Measurements from ENCODE around the gene PAGE2. TPM values are rescaled to one million over a fixed set of nuclear protein-coding genes. Genes with fewer than 3 reads are reported as not detected.

The PAGE2 gene
- not detected in 5 replicates for total RNA-seq (2022; extraction: Qiagen RNA extraction; ENCODE audit: low read depth)

GRCh38 chrX:55088795-55089489, at the start of gene PAGE2:
Gene PAGE2, plus strand, starts transcription at chrX:55089018. Its CDS starts 1,003 bp downstream, at chrX:55090021.

GRCh38 chrX:55074851-55075467, 13.9 kb upstream of the PAGE2 start, which contains the start of gene PAGE2B:
Gene PAGE2B, plus strand, starts transcription at chrX:55075030. Its CDS starts 1,012 bp downstream, at chrX:55076042.

Other genes with a start within 250 kb of the PAGE2 start
- gene TRO, start 168.2 kb upstream of the PAGE2 start, total RNA-seq (2022; extraction: Qiagen RNA extraction; ENCODE audit: low read depth), result 0.46 to 0.89 TPM (median 0.58 TPM) in 5 replicates
- gene PFKFB1, start 94.8 kb upstream of the PAGE2 start, total RNA-seq (2022; extraction: Qiagen RNA extraction; ENCODE audit: low read depth), result 0.10 TPM in 1 of 5 replicates, not detected in the others
- gene APEX2, start 88.7 kb upstream of the PAGE2 start, total RNA-seq (2022; extraction: Qiagen RNA extraction; ENCODE audit: low read depth), result 27.0 to 37.0 TPM (median 34.5 TPM) in 5 replicates
- not detected in 5 replicates for gene ALAS2, start 58.0 kb upstream of the PAGE2 start, total RNA-seq (2022; extraction: Qiagen RNA extraction; ENCODE audit: low read depth)
- gene PAGE2B, start 14.0 kb upstream of the PAGE2 start, total RNA-seq (2022; extraction: Qiagen RNA extraction; ENCODE audit: low read depth), result not detected in 5 replicates
- not detected in 5 replicates for gene PAGE5, start 131.3 kb downstream of the PAGE2 start, total RNA-seq (2022; extraction: Qiagen RNA extraction; ENCODE audit: low read depth)
- not detected in 5 replicates for gene PAGE3, start 175.9 kb downstream of the PAGE2 start, total RNA-seq (2022; extraction: Qiagen RNA extraction; ENCODE audit: low read depth)

All from A549 treated with RU486 at 1 μM for 4 hours (cell line).